ENCODE data around the gene ZNF536.

- TF ChIP-seq CTCF (IDR thresholded peaks at IDR 0.05) (no peak), POLR2A (IDR thresholded peaks at IDR 0.05) (peak in 1 of 2 donors; percentile 14)
Observed at GRCh38 chr19:30450100-30450499, 77.9 kb downstream of the ZNF536 start.
